ENCODE data around the gene OR10H3.
A peak's percentile ranks its signal among the peaks of the same experiment; 100 is the strongest.
"Not testable (repeated sequence)": the region's sequence is repeated elsewhere in the genome, so short reads cannot be mapped to it uniquely, and the experiment has no call there.

Gene OR10H3

GRCh38 chr19:15779756-15780476 is 42.1 kb downstream of the OR10H3 start:
- peak; percentile 85 for DNase-seq

GRCh38 chr19:15780610-15781418 is 43.0 kb downstream of the OR10H3 start:
- peak; percentile 8 for DNase-seq

- DNase-seq, result no peak
Measured at GRCh38 chr19:15781661-15782060, 43.9 kb downstream of the OR10H3 start.

GRCh38 chr19:15782211-15782610 is 44.4 kb downstream of the OR10H3 start:
- DNase-seq, result no peak

GRCh38 chr19:15782896-15783295 is 45.1 kb downstream of the OR10H3 start:
- DNase-seq, result not testable (repeated sequence)

- no peak for DNase-seq
Measured at GRCh38 chr19:15787611-15788155, 49.9 kb downstream of the OR10H3 start, which contains the start of gene OR10H5. TSS of gene OR10H5 (plus strand) at chr19:15787661. CDS start at chr19:15794049, 6,388 bp downstream.

GRCh38 chr19:15788594-15789270 is 50.9 kb downstream of the OR10H3 start:
- no peak for DNase-seq

GRCh38 chr19:15790096-15790495 is 52.3 kb downstream of the OR10H3 start:
- no peak for DNase-seq

All from DMS79 treated with DMSO at 0.1 percent for 48 hours (cell line).